ENCODE results near the gene TTC28.

The TTC28 gene

DNA sequence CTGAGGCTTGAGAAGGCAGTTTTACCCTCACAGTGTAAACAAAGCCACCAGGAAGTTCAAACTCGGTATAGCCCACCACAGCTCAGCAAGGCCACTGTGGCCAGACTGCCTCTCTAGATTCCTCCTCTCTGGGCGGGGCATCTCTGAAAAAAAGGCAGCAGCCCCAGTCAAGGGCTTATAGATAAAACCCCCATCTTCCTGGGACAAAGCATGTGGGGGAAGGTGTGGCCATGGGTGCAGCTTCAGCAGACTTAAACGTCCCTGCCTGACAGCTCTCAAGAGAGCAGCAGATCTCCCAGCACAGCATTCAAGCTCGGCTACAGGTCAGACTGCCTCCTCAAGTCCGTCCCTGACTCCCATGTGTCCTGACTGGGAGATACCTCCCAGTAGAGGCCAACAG is 69.7 kb downstream of the TTC28 start:
- no peak overlapping the region for H4K8ac ChIP-seq (ENCODE audit: low read depth, low read length)
- no peak overlapping the region for H3K4me3 ChIP-seq (ENCODE audit: low read length)
- no CpG with 5 or more reads among the region's 5 CpGs for WGBS (ENCODE audit: extremely low coverage, insufficient coverage, low lambda C conversion rate)
- no peak overlapping the region for H3K4me2 ChIP-seq (ENCODE audit: low read length)
- no peak overlapping the region for H2BK5ac ChIP-seq (ENCODE audit: low read length)
- H3K9ac ChIP-seq (ENCODE audit: low read length) = no peak overlapping the region
- H2AK5ac ChIP-seq (ENCODE audit: low read length) = no peak overlapping the region
- H2BK15ac ChIP-seq (replicated peaks; ENCODE audit: low read depth) = no peak overlapping the region
- H3K4me1 ChIP-seq (ENCODE audit: control insufficient read depth, low read depth, low read length) = no peaks in the 10 kb centered on the region
- no peak overlapping the region for H3K56ac ChIP-seq (ENCODE audit: low read length)
- H3K23ac ChIP-seq (ENCODE audit: low read length) = no peak overlapping the region
- H3K27me3 ChIP-seq (ENCODE audit: insufficient read depth, low read length, poor library complexity) = no peaks in the 10 kb centered on the region
- no peak overlapping the region for H4K5ac ChIP-seq (ENCODE audit: low read length)
- no peak overlapping the region for H3K18ac ChIP-seq (ENCODE audit: low read length)
- H3K79me2 ChIP-seq (ENCODE audit: control insufficient read depth, insufficient read depth, low read length) = no peaks in the 10 kb centered on the region
- no peaks in the 10 kb centered on the region for H3K79me1 ChIP-seq (ENCODE audit: low read length)
- DNase-seq = no peak
- no peak overlapping the region for H3K4ac ChIP-seq (ENCODE audit: low read depth, low read length)
- H3K36me3 ChIP-seq (ENCODE audit: control insufficient read depth, insufficient read depth, low read length) = no peaks in the 10 kb centered on the region
- no peak overlapping the region for H3K27ac ChIP-seq (ENCODE audit: low read depth, low read length)
- H2BK120ac ChIP-seq (ENCODE audit: low read depth, low read length) = no peak overlapping the region

DNA sequence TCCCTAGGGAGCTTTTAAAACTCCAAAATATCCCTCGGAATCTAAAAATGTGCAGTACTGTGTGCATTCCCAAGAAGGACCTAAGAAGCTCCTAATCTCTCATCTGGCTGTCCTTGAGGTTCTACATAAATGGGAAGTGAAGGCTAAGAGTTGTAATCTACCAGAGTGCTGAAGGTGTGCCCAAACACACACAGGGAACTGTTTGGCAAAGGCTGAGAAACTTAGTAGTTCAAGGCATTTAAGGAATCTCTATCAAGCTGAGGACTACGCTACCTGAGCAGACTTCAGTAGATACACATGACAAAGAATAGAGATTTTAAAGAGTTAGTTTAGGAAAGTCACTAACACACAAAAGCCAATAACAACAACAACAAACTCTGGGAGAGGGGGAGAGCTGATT is 71.1 kb downstream of the TTC28 start:
- Histone ChIP-seq H3K27ac (ENCODE audit: low read depth, low read length) (no peak overlapping the region), H3K4me3 (ENCODE audit: low read length) (no peak overlapping the region), H3K18ac (ENCODE audit: low read length) (no peak overlapping the region), H4K8ac (ENCODE audit: low read depth, low read length) (no peak overlapping the region), H3K79me2 (ENCODE audit: control insufficient read depth, insufficient read depth, low read length) (no peaks in the 10 kb centered on the region), H3K27me3 (ENCODE audit: insufficient read depth, low read length, poor library complexity) (no peaks in the 10 kb centered on the region), H2BK5ac (ENCODE audit: low read length) (no peak overlapping the region), H3K79me1 (ENCODE audit: low read length) (no peaks in the 10 kb centered on the region), H2BK120ac (ENCODE audit: low read depth, low read length) (no peak overlapping the region), H3K56ac (ENCODE audit: low read length) (no peak overlapping the region), H2AK5ac (ENCODE audit: low read length) (no peak overlapping the region), H2BK15ac (replicated peaks; ENCODE audit: low read depth) (no peak overlapping the region), H3K4me1 (ENCODE audit: control insufficient read depth, low read depth, low read length) (no peaks in the 10 kb centered on the region), H3K4me2 (ENCODE audit: low read length) (no peak overlapping the region), H3K9ac (ENCODE audit: low read length) (no peak overlapping the region), H3K36me3 (ENCODE audit: control insufficient read depth, insufficient read depth, low read length) (no peaks in the 10 kb centered on the region), H3K23ac (ENCODE audit: low read length) (no peak overlapping the region), H3K4ac (ENCODE audit: low read depth, low read length) (no peak overlapping the region), H4K5ac (ENCODE audit: low read length) (no peak overlapping the region)
- peak; percentile 22 for DNase-seq
- no CpG with 5 or more reads among the region's 2 CpGs for WGBS (ENCODE audit: extremely low coverage, insufficient coverage, low lambda C conversion rate)

DNA sequence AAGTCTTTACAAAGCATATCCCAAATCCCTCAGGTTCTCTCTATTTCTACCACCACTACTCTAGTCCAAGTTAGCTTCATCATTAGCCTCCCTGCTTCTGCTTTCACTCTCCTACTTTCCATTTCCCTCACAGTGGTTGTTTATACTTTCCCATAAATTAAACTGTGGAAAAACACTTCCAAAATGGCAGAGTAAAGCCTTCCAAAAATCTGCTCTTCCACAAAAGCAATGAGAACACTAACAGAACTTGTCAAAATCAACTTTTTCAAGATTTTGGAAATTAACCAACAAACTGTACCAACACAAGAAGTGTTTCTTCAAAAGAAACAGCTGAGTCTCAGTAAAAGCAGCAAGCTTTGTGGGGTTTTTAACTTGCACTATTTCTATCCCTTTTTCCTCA is 71.8 kb downstream of the TTC28 start:
- DNase-seq = no peak
- H3K36me3 ChIP-seq (ENCODE audit: control insufficient read depth, insufficient read depth, low read length) = no peaks in the 10 kb centered on the region
- no peak overlapping the region for H3K27ac ChIP-seq (ENCODE audit: low read depth, low read length)
- no peak overlapping the region for H3K23ac ChIP-seq (ENCODE audit: low read length)
- H3K4ac ChIP-seq (ENCODE audit: low read depth, low read length) = no peak overlapping the region
- no peaks in the 10 kb centered on the region for H3K4me1 ChIP-seq (ENCODE audit: control insufficient read depth, low read depth, low read length)
- H4K8ac ChIP-seq (ENCODE audit: low read depth, low read length) = no peak overlapping the region
- H2BK120ac ChIP-seq (ENCODE audit: low read depth, low read length) = no peak overlapping the region
- no peaks in the 10 kb centered on the region for H3K27me3 ChIP-seq (ENCODE audit: insufficient read depth, low read length, poor library complexity)
- H2AK5ac ChIP-seq (ENCODE audit: low read length) = no peak overlapping the region
- H2BK5ac ChIP-seq (ENCODE audit: low read length) = no peak overlapping the region
- no peak overlapping the region for H3K56ac ChIP-seq (ENCODE audit: low read length)
- no peaks in the 10 kb centered on the region for H3K79me1 ChIP-seq (ENCODE audit: low read length)
- H3K9ac ChIP-seq (ENCODE audit: low read length) = no peak overlapping the region
- H3K4me3 ChIP-seq (ENCODE audit: low read length) = no peak overlapping the region
- H3K4me2 ChIP-seq (ENCODE audit: low read length) = no peak overlapping the region
- no peaks in the 10 kb centered on the region for H3K79me2 ChIP-seq (ENCODE audit: control insufficient read depth, insufficient read depth, low read length)
- no peak overlapping the region for H4K5ac ChIP-seq (ENCODE audit: low read length)
- H2BK15ac ChIP-seq (replicated peaks; ENCODE audit: low read depth) = no peak overlapping the region
- H3K18ac ChIP-seq (ENCODE audit: low read length) = no peak overlapping the region

DNA sequence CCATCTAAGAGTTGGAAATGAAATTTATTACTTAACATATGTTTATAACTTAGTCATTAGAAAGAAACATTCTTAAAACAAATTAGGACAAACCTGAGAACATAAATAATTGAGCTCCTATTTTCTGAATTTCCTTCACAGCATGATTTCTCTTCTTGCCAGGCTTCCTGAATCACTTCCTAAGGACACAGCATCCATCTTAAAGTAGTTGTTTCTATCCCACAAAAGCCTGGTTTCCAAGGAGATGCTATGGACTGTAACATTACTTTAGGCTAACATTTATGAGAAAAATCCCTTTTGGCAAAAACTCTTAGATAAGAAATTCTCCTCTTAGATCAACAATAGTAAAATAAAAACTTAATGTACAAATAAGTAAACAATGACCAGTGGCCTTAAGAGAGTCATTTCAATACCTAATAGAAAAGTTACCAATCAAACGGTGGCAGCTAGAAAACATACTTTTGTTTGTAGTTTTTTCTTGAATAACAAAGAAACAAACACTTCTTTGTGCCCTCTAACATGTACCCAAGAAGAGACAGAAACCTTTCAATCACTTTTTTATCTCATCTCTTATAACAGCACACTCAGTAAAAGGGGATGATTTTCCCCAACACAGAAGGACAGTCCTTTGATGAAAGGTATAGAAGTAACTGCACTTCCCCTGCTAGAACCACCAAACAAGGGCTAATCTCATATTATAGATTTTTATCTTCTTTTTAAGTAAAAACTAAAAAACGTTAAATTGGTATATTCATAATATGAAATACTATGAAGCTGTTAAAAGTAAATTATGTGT is 74.5 kb downstream of the TTC28 start:
- no CpG with 5 or more reads among the region's 2 CpGs for WGBS (ENCODE audit: extremely low coverage, insufficient coverage, low lambda C conversion rate)
- H3K27ac ChIP-seq (ENCODE audit: low read depth, low read length) = no peak overlapping the region
- DNase-seq = no peak

DNA sequence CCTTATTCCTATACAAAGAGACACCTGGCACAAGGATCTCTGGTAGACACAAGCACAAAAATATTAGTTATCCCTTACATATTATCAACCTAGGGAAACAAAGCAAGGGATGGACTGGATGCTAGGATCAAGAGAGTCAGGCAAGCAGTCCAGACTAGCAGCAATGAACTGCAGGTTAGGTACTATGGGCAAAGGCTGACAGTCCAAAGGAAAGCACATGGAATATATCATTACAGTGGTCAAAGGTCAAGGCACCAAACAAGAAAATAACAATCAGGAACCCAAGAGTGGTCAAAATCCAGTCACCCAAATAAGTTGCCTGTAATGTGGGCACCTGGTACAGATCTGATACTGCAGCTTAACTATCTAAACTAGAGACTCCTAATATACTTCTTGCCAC is 77.7 kb downstream of the TTC28 start:
- Histone ChIP-seq H3K4me2 (ENCODE audit: low read length) (no peak overlapping the region), H3K4me1 (ENCODE audit: control insufficient read depth, low read depth, low read length) (no peaks in the 10 kb centered on the region), H3K79me1 (ENCODE audit: low read length) (no peaks in the 10 kb centered on the region)

More for the DNA sequence above, 74.5 kb downstream of the TTC28 start:
- H3K79me1 ChIP-seq (ENCODE audit: low read length) = no peaks in the 10 kb centered on the region
- H3K18ac ChIP-seq (ENCODE audit: low read length) = no peak overlapping the region
- H3K4me3 ChIP-seq (ENCODE audit: low read length) = no peak overlapping the region
- no peaks in the 10 kb centered on the region for H3K27me3 ChIP-seq (ENCODE audit: insufficient read depth, low read length, poor library complexity)
- no peak overlapping the region for H4K8ac ChIP-seq (ENCODE audit: low read depth, low read length)
- H3K4me2 ChIP-seq (ENCODE audit: low read length) = no peak overlapping the region
- no peak overlapping the region for H3K56ac ChIP-seq (ENCODE audit: low read length)
- no peaks in the 10 kb centered on the region for H3K4me1 ChIP-seq (ENCODE audit: control insufficient read depth, low read depth, low read length)
- H2BK15ac ChIP-seq (replicated peaks; ENCODE audit: low read depth) = no peak overlapping the region
- H2BK5ac ChIP-seq (ENCODE audit: low read length) = no peak overlapping the region
- H2BK120ac ChIP-seq (ENCODE audit: low read depth, low read length) = no peak overlapping the region
- H3K23ac ChIP-seq (ENCODE audit: low read length) = no peak overlapping the region
- H3K9ac ChIP-seq (ENCODE audit: low read length) = no peak overlapping the region
- no peaks in the 10 kb centered on the region for H3K36me3 ChIP-seq (ENCODE audit: control insufficient read depth, insufficient read depth, low read length)
- H3K4ac ChIP-seq (ENCODE audit: low read depth, low read length) = no peak overlapping the region
- no peaks in the 10 kb centered on the region for H3K79me2 ChIP-seq (ENCODE audit: control insufficient read depth, insufficient read depth, low read length)
- no peak overlapping the region for H2AK5ac ChIP-seq (ENCODE audit: low read length)
- H4K5ac ChIP-seq (ENCODE audit: low read length) = no peak overlapping the region

DNA sequence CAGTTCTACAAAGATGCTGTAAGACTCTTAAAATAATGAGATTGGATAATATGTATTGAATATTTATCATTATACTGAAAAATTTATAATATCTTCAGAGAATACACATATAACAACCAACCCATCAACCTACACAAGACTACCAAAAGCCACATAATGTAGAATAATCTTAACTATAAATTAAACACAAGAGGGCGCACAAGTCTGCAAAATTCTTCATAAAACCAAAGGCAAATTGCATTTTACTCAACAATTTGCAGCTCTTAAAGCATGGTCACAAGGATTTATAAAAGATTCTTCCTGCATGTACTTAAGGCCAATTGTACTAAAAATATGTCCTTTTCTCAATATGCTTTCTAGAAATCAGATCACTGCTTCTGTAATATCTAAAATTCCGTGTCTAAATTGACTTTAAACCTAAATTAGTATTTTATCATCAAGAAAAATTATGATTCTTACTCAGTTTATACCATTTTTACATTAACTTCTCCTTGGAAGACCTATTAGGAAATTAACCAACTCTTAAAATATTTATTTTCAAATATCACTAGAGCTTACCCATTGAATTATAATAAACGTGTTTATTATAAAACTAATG is 79.0 kb downstream of the TTC28 start:
- Histone ChIP-seq H3K23ac (ENCODE audit: low read length) (no peak overlapping the region), H3K4me1 (ENCODE audit: control insufficient read depth, low read depth, low read length) (no peaks in the 10 kb centered on the region), H3K27me3 (ENCODE audit: insufficient read depth, low read length, poor library complexity) (no peaks in the 10 kb centered on the region), H3K27ac (ENCODE audit: low read depth, low read length) (no peak overlapping the region), H3K36me3 (ENCODE audit: control insufficient read depth, insufficient read depth, low read length) (no peaks in the 10 kb centered on the region), H2BK5ac (ENCODE audit: low read length) (no peak overlapping the region), H3K4me2 (ENCODE audit: low read length) (no peak overlapping the region), H3K9ac (ENCODE audit: low read length) (no peak overlapping the region), H2BK15ac (replicated peaks; ENCODE audit: low read depth) (no peak overlapping the region), H2AK5ac (ENCODE audit: low read length) (no peak overlapping the region), H3K4me3 (ENCODE audit: low read length) (no peak overlapping the region), H3K56ac (ENCODE audit: low read length) (no peak overlapping the region), H3K4ac (ENCODE audit: low read depth, low read length) (no peak overlapping the region), H3K18ac (ENCODE audit: low read length) (no peak overlapping the region), H2BK120ac (ENCODE audit: low read depth, low read length) (no peak overlapping the region), H4K8ac (ENCODE audit: low read depth, low read length) (no peak overlapping the region), H3K79me1 (ENCODE audit: low read length) (no peaks in the 10 kb centered on the region), H4K5ac (ENCODE audit: low read length) (no peak overlapping the region), H3K79me2 (ENCODE audit: control insufficient read depth, insufficient read depth, low read length) (no peaks in the 10 kb centered on the region)
- DNase-seq = peak; percentile 52
- 100% methylated on average over 1 of the region's 3 CpGs for WGBS (ENCODE audit: extremely low coverage, insufficient coverage, low lambda C conversion rate)

More for the DNA sequence above, 77.7 kb downstream of the TTC28 start:
- Histone ChIP-seq H3K56ac (ENCODE audit: low read length) (no peak overlapping the region), H3K27ac (ENCODE audit: low read depth, low read length) (no peak overlapping the region), H3K9ac (ENCODE audit: low read length) (no peak overlapping the region), H3K18ac (ENCODE audit: low read length) (no peak overlapping the region), H4K5ac (ENCODE audit: low read length) (no peak overlapping the region), H3K4me3 (ENCODE audit: low read length) (no peak overlapping the region), H2AK5ac (ENCODE audit: low read length) (no peak overlapping the region), H3K36me3 (ENCODE audit: control insufficient read depth, insufficient read depth, low read length) (no peaks in the 10 kb centered on the region), H3K23ac (ENCODE audit: low read length) (no peak overlapping the region), H2BK120ac (ENCODE audit: low read depth, low read length) (no peak overlapping the region), H4K8ac (ENCODE audit: low read depth, low read length) (no peak overlapping the region), H2BK15ac (replicated peaks; ENCODE audit: low read depth) (no peak overlapping the region), H3K4ac (ENCODE audit: low read depth, low read length) (no peak overlapping the region), H3K79me2 (ENCODE audit: control insufficient read depth, insufficient read depth, low read length) (no peaks in the 10 kb centered on the region), H3K27me3 (ENCODE audit: insufficient read depth, low read length, poor library complexity) (no peaks in the 10 kb centered on the region), H2BK5ac (ENCODE audit: low read length) (no peak overlapping the region)
- no peak for DNase-seq

All from mesendoderm (in vitro differentiated cells).